C4-2B (cell line): ENCODE data around the gene VCPKMT.

Source experiments
- CTCF ChIP-seq: fragments of 450-650 bp; conservative IDR thresholded peaks from 2 replicates; pipeline ENCODE4 v1.5.1; 2017; ENCODE audit warnings: mild to moderate bottlenecking
- ZFX ChIP-seq: fragments of 450-650 bp; IDR thresholded peaks from 2 replicates; pipeline ENCODE4 v1.6.1; 2017

GRCh38 chr14:50087341-50088116, 28.8 kb downstream of the VCPKMT start:
- no peak for TF ChIP-seq CTCF
- no peak for TF ChIP-seq ZFX
